Loucy (cell line): ENCODE results near the gene TMPRSS13.

ENCODE experiments used
- H2AFZ ChIP-seq: fragments of 200-600 bp; sonication (generic); 2 replicates; pipeline ENCODE4 v1.6.0; 2016; ENCODE audit warnings: antibody characterized with exemption, mild to moderate bottlenecking, low read length, moderate library complexity
- H3F3A ChIP-seq: fragments of 200-600 bp; 2 replicates; pipeline ENCODE4 v1.6.0; 2016; ENCODE audit warnings: antibody characterized with exemption, low read depth, mild to moderate bottlenecking
- H3K27me3 ChIP-seq: fragments of 200-600 bp; sonication (generic); 2 replicates; pipeline ENCODE4 v1.6.1; 2014; ENCODE audit warnings: low read length, mild to moderate bottlenecking; ENCODE audit not compliant: insufficient read depth, poor library complexity, severe bottlenecking
- H3K36me3 ChIP-seq: fragments of 200-600 bp; sonication (generic); 2 replicates; pipeline ENCODE4 v1.6.1; 2016; ENCODE audit warnings: low read length; ENCODE audit not compliant: insufficient read depth
- H3K4me1 ChIP-seq: fragments of 200-600 bp; sonication (generic); 2 replicates; pipeline ENCODE4 v1.5.1; 2014; ENCODE audit warnings: low read length, mild to moderate bottlenecking; ENCODE audit not compliant: insufficient read depth, poor library complexity, severe bottlenecking
- H3K4me2 ChIP-seq: fragments of 200-600 bp; sonication (generic); 2 replicates; pipeline ENCODE4 v1.6.0; 2014; ENCODE audit warnings: antibody characterized with exemption, low read length, low read depth, mild to moderate bottlenecking; ENCODE audit not compliant: poor library complexity, severe bottlenecking
- H3K4me3 ChIP-seq: fragments of 200-600 bp; sonication (generic); 2 replicates; pipeline ENCODE4 v1.5.1; 2014; ENCODE audit warnings: low read length, mild to moderate bottlenecking, mixed read lengths; ENCODE audit not compliant: poor library complexity, severe bottlenecking
- H3K79me2 ChIP-seq: fragments of 200-600 bp; sonication (generic); 2 replicates; pipeline ENCODE4 v1.6.1; 2014; ENCODE audit warnings: low read length; ENCODE audit not compliant: insufficient read depth
- H3K9ac ChIP-seq: fragments of 200-600 bp; sonication (generic); 2 replicates; pipeline ENCODE4 v1.6.0; 2014; ENCODE audit warnings: mild to moderate bottlenecking, low read depth, low read length, moderate library complexity; ENCODE audit not compliant: poor library complexity, severe bottlenecking
- H3K9me2 ChIP-seq: fragments of 200-600 bp; sonication (generic); replicated peaks from 2 replicates; pipeline ENCODE4 v1.6.1; 2016; ENCODE audit warnings: low read depth, low read length, mixed read lengths
- H3K9me3 ChIP-seq: fragments of 200-600 bp; sonication (generic); 2 replicates; pipeline ENCODE4 v1.6.1; 2014; ENCODE audit warnings: mild to moderate bottlenecking, antibody characterized with exemption, low read length, low read depth; ENCODE audit not compliant: insufficient read depth
- H4K20me1 ChIP-seq: fragments of 200-600 bp; sonication (generic); 2 replicates; pipeline ENCODE4 v1.6.0; 2014; ENCODE audit warnings: antibody characterized with exemption, low read length, mild to moderate bottlenecking; ENCODE audit not compliant: insufficient read depth, poor library complexity, severe bottlenecking
- CTCF ChIP-seq: fragments of 200-600 bp; sonication (generic); conservative IDR thresholded peaks from 2 replicates; pipeline ENCODE4 v1.5.1; 2014; ENCODE audit warnings: mild to moderate bottlenecking, antibody characterized with exemption, low read length
- EZH2phosphoT487 ChIP-seq: fragments of 200-600 bp; IDR thresholded peaks from 2 replicates; pipeline ENCODE4 v1.6.1; 2018; ENCODE audit warnings: antibody characterized with exemption, mild to moderate bottlenecking, moderate library complexity, borderline replicate concordance

TMPRSS13 gene

GRCh38 chr11:117903505-117904382 lies 25.5 kb downstream of the TMPRSS13 start:
- H2AFZ ChIP-seq = no peak overlapping the region
- no peak overlapping the region for H3K4me3 ChIP-seq
- H3K9me2 ChIP-seq = no peaks in the 10 kb centered on the region
- H3K27me3 ChIP-seq = no peaks in the 10 kb centered on the region
- TF ChIP-seq EZH2phosphoT487 = no peak
- no peak for TF ChIP-seq CTCF
- H4K20me1 ChIP-seq = no peaks in the 10 kb centered on the region
- peaks cover 24% of the 10 kb centered on the region for H3K4me1 ChIP-seq
- no peaks in the 10 kb centered on the region for H3F3A ChIP-seq
- no peaks in the 10 kb centered on the region for H3K9me3 ChIP-seq
- H3K36me3 ChIP-seq = no peaks in the 10 kb centered on the region
- H3K9ac ChIP-seq = no peak overlapping the region
- no peak overlapping the region for H3K4me2 ChIP-seq
- H3K79me2 ChIP-seq = peaks cover 14% of the 10 kb centered on the region; the same call in 1 of the 2 replicates

DNA sequence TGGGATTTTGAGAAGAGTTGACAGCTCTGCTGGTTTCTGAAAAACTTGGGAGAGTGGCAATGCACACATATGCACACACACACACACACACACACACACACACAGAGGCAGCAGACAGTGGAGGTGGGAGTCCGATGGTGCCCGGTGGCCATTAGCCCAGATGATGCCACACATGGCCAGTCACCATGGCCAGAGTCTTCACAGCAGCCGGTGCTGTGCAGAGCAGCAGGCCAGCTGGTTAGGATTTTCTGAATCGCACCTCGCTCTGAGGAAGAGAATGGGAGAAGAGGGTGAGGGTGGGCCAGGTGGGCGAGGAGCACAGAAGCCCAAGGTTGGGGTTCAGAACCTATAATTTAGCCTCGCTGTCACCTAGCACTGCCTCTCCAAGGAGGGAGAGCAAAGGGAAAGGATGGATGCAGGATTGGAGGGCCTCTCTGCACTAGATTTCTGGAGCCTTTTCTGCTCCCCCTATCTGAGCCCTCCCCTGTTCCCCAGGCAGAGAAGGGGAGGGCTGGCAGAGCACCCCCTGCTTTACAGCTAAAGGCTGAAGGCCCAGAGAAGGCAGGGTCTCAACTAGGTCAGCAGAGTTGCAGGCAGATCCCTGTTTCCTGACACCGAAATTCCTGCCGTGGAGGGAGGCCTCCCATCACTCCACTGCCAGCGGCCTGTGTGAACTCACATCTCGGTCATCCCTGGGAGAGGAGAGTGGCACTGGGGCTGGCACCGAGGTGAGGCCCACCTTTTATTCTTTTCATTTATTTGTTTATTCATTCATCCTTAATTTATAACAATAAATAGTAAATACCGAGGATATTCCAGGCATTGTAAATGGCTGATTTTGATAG lies 27.0 kb downstream of the TMPRSS13 start:
- Histone ChIP-seq H3K4me2 (no peak overlapping the region), H3K4me1 (peaks cover 10% of the 10 kb centered on the region), H2AFZ (no peak overlapping the region), H3K9me3 (no peaks in the 10 kb centered on the region), H3F3A (no peaks in the 10 kb centered on the region), H4K20me1 (no peaks in the 10 kb centered on the region), H3K27me3 (no peaks in the 10 kb centered on the region), H3K36me3 (no peaks in the 10 kb centered on the region), H3K9me2 (no peaks in the 10 kb centered on the region), H3K4me3 (no peak overlapping the region), H3K79me2 (no peaks in the 10 kb centered on the region), H3K9ac (no peak overlapping the region)
- no peak for TF ChIP-seq CTCF
- TF ChIP-seq EZH2phosphoT487 = no peak

DNA sequence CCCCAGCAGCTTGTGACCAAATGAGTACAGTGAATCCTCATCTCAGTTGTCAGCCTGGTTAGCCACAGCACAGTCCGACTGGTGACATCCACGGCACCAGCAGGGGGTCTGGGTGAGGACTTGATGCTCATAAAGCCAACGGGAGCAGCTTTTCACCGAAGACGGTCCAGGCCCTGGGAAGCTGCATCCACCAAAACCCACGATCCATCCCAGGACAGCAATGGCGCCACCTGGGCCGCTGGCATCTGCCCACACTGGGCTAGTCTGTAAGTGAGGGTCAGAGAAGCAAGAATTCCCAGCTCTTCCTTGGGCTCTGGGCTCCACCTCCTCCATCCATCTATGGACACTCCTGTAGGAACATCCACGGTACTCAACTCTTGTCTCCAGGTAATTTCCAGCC lies 27.6 kb downstream of the TMPRSS13 start:
- H3K9me2 ChIP-seq = no peaks in the 10 kb centered on the region
- no peaks in the 10 kb centered on the region for H3K79me2 ChIP-seq
- no peak overlapping the region for H3K9ac ChIP-seq
- H3F3A ChIP-seq = no peaks in the 10 kb centered on the region
- H3K36me3 ChIP-seq = no peaks in the 10 kb centered on the region
- no peak overlapping the region for H3K4me2 ChIP-seq
- H4K20me1 ChIP-seq = no peaks in the 10 kb centered on the region
- H3K9me3 ChIP-seq = no peaks in the 10 kb centered on the region
- no peak overlapping the region for H3K4me3 ChIP-seq
- H3K27me3 ChIP-seq = no peaks in the 10 kb centered on the region
- TF ChIP-seq CTCF = no peak
- TF ChIP-seq EZH2phosphoT487 = no peak
- H3K4me1 ChIP-seq = peaks cover 10% of the 10 kb centered on the region
- H2AFZ ChIP-seq = no peak overlapping the region
